ENCODE results near the gene GPC4. TPM values are rescaled to one million over a fixed set of nuclear protein-coding genes. Genes with fewer than 3 reads are reported as not detected.
A peak's percentile ranks its signal among the peaks of the same experiment; 100 is the strongest.

The GPC4 gene
- polyA plus RNA-seq, 1 donor from 2014 or later: 1.2 TPM

GRCh38 chrX:133373386-133374079, 41.8 kb downstream of the GPC4 start:
- peak; percentile 19 for TF ChIP-seq EP300 (conservative IDR thresholded peaks at IDR 0.05; ENCODE audit: poor library complexity, severe bottlenecking)
- TF ChIP-seq POLR2AphosphoS5 (IDR thresholded peaks at IDR 0.05): no peak
- Histone ChIP-seq H3K9me3 (ENCODE audit: low read length) (no peaks in the 10 kb centered on the region), H3K27me3 (ENCODE audit: insufficient read depth, low read depth, low read length) (no peaks in the 10 kb centered on the region), H3K79me2 (replicated peaks; ENCODE audit: insufficient read depth, low read length) (peaks cover 9% of the 10 kb centered on the region), H3K9ac (ENCODE audit: low read length) (no peak overlapping the region), H3K27ac (ENCODE audit: low read length) (no peak overlapping the region), H3F3A (ENCODE audit: insufficient read depth, low read length, poor library complexity, severe bottlenecking) (no peaks in the 10 kb centered on the region), H3K36me3 (ENCODE audit: insufficient read depth, low read length) (no peaks in the 10 kb centered on the region), H3K4me2 (ENCODE audit: low read length) (no peak overlapping the region), H3K4me3 (ENCODE audit: low read length) (no peak overlapping the region), H2AFZ (ENCODE audit: low read depth, low read length) (no peak overlapping the region), H3K9me2 (ENCODE audit: insufficient read depth, low read length) (no peaks in the 10 kb centered on the region), H4K20me1 (ENCODE audit: insufficient read depth) (no peaks in the 10 kb centered on the region)

DNA sequence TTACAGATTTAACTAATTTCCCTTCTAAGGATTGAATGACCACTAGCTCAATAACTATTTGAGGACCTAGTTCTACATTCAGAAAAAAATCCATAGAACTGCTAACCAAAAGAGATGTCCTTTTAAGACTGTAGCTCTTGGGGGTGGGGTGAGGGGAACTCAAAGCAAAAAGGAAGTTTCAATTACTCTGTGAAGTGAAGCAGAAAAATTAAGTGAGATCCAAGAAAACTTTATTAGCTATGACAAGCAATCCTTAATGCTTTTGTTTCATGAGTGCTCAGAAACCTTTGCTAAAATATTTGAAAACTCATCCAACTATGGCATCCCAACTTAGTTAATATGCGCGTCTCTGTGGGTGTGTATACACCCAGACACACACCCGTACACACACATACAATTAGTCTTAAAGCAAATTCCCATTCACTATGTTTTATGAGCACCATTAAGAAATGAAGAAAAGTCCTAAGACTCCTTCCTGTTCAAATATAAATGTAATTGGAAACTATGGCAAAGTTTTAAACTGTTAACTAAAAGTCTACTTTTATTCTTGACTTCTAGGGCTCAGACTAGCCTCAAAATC, 44.5 kb downstream of the GPC4 start:
- Histone ChIP-seq H3K9ac (ENCODE audit: low read length) (no peak overlapping the region), H2AFZ (ENCODE audit: low read depth, low read length) (no peak overlapping the region), H3K79me2 (replicated peaks; ENCODE audit: insufficient read depth, low read length) (peaks cover 9% of the 10 kb centered on the region), H3K9me2 (ENCODE audit: insufficient read depth, low read length) (no peaks in the 10 kb centered on the region), H3F3A (ENCODE audit: insufficient read depth, low read length, poor library complexity, severe bottlenecking) (no peaks in the 10 kb centered on the region), H3K27ac (ENCODE audit: low read length) (no peak overlapping the region), H3K9me3 (ENCODE audit: low read length) (no peaks in the 10 kb centered on the region), H3K27me3 (ENCODE audit: insufficient read depth, low read depth, low read length) (no peaks in the 10 kb centered on the region), H3K4me3 (ENCODE audit: low read length) (no peak overlapping the region), H4K20me1 (ENCODE audit: insufficient read depth) (no peaks in the 10 kb centered on the region), H3K36me3 (ENCODE audit: insufficient read depth, low read length) (no peaks in the 10 kb centered on the region), H3K4me2 (ENCODE audit: low read length) (no peak overlapping the region)
- TF ChIP-seq TAF1 (IDR thresholded peaks at IDR 0.05; ENCODE audit: low read depth) (no peak), EP300 (conservative IDR thresholded peaks at IDR 0.05; ENCODE audit: poor library complexity, severe bottlenecking) (no peak), CTCF (IDR thresholded peaks at IDR 0.05; ENCODE audit: poor library complexity, severe bottlenecking) (no peak), MXI1 (conservative IDR thresholded peaks at IDR 0.05; ENCODE audit: poor library complexity, severe bottlenecking) (no peak), SMC3 (conservative IDR thresholded peaks at IDR 0.05; ENCODE audit: poor library complexity) (no peak), RAD21 (conservative IDR thresholded peaks at IDR 0.05) (no peak), EZH2 (IDR thresholded peaks at IDR 0.05; ENCODE audit: borderline replicate concordance, insufficient read depth, low read length, poor library complexity, severe bottlenecking) (no peak), POLR2AphosphoS5 (IDR thresholded peaks at IDR 0.05) (no peak)
- TF ChIP-seq, protein P1, sequence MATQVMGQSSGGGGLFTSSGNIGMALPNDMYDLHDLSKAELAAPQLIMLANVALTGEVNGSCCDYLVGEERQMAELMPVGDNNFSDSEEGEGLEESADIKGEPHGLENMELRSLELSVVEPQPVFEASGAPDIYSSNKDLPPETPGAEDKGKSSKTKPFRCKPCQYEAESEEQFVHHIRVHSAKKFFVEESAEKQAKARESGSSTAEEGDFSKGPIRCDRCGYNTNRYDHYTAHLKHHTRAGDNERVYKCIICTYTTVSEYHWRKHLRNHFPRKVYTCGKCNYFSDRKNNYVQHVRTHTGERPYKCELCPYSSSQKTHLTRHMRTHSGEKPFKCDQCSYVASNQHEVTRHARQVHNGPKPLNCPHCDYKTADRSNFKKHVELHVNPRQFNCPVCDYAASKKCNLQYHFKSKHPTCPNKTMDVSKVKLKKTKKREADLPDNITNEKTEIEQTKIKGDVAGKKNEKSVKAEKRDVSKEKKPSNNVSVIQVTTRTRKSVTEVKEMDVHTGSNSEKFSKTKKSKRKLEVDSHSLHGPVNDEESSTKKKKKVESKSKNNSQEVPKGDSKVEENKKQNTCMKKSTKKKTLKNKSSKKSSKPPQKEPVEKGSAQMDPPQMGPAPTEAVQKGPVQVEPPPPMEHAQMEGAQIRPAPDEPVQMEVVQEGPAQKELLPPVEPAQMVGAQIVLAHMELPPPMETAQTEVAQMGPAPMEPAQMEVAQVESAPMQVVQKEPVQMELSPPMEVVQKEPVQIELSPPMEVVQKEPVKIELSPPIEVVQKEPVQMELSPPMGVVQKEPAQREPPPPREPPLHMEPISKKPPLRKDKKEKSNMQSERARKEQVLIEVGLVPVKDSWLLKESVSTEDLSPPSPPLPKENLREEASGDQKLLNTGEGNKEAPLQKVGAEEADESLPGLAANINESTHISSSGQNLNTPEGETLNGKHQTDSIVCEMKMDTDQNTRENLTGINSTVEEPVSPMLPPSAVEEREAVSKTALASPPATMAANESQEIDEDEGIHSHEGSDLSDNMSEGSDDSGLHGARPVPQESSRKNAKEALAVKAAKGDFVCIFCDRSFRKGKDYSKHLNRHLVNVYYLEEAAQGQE (IDR thresholded peaks at IDR 0.05; ENCODE audit: borderline replicate concordance): no peak
